RWPE1 (cell line): Measurements from ENCODE around the gene RBCK1.

ENCODE experiments used
- CTCF ChIA-PET: fragments of 350-600 bp; sonication (Branson Sonifier 250); formaldehyde crosslinking; extraction: SDS; loops from one replicate; lab custom pipeline; 2021; lab: Yijun Ruan, JAX
- POLR2A ChIA-PET: fragments of 400-600 bp; formaldehyde crosslinking; extraction: SDS; loops from one replicate; lab custom pipeline; 2020; ENCODE audit warnings: antibody characterized with exemption; ENCODE audit not compliant: low non-redundant PET; lab: Yijun Ruan, JAX
- DNase-seq: peaks from one replicate; pipeline ENCODE4 v3.0.0; 2012; ENCODE audit warnings: low spot score
- H3K27ac ChIP-seq: fragments of 450-650 bp; 2 replicates; pipeline ENCODE4 v1.5.1; 2017
- TF ChIP-seq, protein P1 (sequence below): fragments of 450-650 bp; conservative IDR thresholded peaks from 2 replicates; pipeline ENCODE4 v1.5.1; 2017; ENCODE audit warnings: low read depth, mild to moderate bottlenecking

Gene RBCK1

DNA sequence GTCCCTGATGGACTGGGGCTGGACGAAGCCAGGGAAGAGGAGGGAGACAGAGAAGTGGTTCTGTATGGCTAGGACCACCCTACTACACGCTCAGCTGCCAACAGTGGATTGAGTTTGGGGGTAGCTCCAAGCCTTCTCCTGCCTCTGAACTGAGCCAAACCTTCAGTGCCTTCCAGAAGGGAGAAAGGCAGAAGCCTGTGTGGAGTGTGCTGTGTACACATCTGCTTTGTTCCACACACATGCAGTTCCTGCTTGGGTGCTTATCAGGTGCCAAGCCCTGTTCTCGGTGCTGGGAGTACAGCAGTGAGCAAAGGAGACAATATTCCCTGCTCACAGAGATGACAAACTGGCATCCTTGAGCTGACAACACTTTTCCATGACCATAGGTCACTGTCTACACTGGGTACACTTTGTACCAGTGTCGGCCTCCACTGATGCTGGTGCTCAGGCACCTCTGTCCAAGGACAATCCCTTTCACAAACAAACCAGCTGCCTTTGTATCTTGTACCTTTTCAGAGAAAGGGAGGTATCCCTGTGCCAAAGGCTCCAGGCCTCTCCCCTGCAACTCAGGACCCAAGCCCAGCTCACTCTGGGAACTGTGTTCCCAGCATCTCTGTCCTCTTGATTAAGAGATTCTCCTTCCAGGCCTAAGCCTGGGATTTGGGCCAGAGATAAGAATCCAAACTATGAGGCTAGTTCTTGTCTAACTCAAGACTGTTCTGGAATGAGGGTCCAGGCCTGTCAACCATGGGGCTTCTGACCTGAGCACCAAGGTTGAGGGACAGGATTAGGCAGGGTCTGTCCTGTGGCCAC lies 11.3 kb upstream of the RBCK1 start:
- H3K27ac ChIP-seq: peak overlapping the region; percentile 81
- no peak for DNase-seq
- ChIA-PET CTCF (no interaction called here), POLR2A (interaction anchor here (1.0 kb wide), 1 partner anchor 33 kb away, joined by 4 read pairs; no protein-coding TSS in a partner anchor)
- TF ChIP-seq, protein P1, sequence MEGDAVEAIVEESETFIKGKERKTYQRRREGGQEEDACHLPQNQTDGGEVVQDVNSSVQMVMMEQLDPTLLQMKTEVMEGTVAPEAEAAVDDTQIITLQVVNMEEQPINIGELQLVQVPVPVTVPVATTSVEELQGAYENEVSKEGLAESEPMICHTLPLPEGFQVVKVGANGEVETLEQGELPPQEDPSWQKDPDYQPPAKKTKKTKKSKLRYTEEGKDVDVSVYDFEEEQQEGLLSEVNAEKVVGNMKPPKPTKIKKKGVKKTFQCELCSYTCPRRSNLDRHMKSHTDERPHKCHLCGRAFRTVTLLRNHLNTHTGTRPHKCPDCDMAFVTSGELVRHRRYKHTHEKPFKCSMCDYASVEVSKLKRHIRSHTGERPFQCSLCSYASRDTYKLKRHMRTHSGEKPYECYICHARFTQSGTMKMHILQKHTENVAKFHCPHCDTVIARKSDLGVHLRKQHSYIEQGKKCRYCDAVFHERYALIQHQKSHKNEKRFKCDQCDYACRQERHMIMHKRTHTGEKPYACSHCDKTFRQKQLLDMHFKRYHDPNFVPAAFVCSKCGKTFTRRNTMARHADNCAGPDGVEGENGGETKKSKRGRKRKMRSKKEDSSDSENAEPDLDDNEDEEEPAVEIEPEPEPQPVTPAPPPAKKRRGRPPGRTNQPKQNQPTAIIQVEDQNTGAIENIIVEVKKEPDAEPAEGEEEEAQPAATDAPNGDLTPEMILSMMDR: no peak

DNA sequence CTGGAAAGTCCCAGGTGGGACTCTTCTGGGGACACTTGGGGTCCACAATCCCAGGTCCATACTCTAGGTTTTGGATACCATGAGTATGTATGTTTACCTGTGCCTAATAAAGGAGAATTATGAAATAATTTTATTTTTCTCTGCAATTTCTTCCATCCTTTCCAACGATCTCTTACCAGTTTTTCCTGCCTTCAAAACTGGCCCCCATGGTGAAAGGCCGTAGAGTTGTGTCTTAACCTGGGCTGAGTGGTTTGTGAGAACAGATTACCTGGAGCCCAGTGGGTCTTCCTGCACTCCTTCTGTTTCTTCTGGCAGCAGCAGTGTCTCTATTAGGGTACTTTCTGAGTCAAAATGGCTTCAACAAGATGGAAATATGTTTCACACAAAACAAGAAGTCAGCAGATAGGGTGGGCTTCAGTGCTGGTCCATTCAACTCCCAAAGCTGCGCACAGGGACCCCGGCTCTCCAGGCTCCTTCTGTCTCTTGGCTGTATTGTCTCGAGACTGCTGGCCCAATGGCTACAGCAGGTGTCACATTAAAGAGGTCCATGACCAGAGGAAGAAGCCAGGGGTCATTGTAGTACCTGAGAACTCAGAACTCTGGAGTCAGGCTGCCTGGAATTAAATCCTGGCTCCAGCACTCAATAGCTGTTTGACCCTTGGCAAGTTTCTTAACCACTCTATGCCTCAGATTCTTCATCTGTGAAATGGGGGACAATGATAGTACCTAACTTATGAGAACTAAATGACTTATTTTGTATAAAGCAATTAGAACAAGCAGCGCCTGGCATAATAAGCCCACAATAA lies 10.5 kb upstream of the RBCK1 start:
- no peak for DNase-seq
- ChIA-PET POLR2A (interaction anchor here (1.0 to 1.2 kb wide), 2 partner anchors 34 to 35 kb away, joined by 3 to 4 read pairs; no protein-coding TSS in a partner anchor), CTCF (no interaction called here)
- H3K27ac ChIP-seq: peak overlapping the region; percentile 81
- TF ChIP-seq, protein P1: no peak

DNA sequence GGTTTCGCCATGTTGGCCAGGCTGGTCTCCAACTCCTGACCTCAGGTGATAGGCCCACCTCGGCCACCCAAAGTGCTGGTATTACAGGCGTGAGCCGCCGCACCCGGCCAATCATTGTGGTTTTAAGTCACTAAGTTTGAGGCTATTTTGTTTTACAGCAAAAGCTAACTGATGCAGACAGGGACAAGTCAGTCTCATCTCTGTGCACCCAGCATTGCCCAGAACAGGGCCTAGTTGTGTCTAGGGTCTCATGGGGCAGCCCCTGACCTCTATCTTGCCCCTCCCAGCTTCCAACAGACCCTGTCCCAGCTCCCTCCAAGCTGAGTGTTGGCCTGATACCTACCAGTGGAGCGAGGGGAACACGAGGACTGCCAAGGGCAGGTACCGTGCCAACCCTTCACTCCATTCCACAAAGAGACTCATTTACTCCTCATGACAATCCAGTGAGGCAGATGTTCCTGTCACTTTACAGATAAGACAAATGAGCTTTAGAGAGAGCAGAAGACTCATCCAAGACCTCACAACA lies 8.9 kb upstream of the RBCK1 start:
- ChIA-PET CTCF (no interaction called here), POLR2A (interaction anchor here (0.8 to 1.4 kb wide), 3 partner anchors 8 to 37 kb away, joined by 3 read pairs; no protein-coding TSS in a partner anchor)
- TF ChIP-seq, protein P1: no peak

DNA sequence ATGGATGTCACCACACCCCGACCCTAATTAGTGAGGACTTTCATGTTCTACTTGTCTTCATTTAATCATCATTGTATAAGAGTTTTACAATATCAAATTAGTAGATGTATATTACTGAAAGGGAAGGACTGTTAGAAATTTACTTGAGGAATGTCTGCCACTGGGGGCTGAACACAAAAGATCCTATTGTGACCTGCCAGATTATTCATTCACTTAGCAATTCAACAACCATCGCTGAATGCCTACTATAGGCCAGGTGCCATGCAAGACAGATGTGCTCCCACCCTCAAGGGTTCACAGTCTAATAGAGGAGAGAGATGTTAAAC lies 8.0 kb upstream of the RBCK1 start:
- ChIA-PET CTCF (no interaction called here), POLR2A (interaction anchor here (0.9 to 1.4 kb wide), 3 partner anchors 18 to 37 kb away, joined by 3 read pairs; partner anchors contain the start of gene TRIB3)
- DNase-seq: no peak
- TF ChIP-seq, protein P1: no peak
- H3K27ac ChIP-seq: peak overlapping the region; percentile 81

More for the DNA sequence above, 8.9 kb upstream of the RBCK1 start:
- peak overlapping the region; percentile 81 for H3K27ac ChIP-seq
- no peak for DNase-seq

DNA sequence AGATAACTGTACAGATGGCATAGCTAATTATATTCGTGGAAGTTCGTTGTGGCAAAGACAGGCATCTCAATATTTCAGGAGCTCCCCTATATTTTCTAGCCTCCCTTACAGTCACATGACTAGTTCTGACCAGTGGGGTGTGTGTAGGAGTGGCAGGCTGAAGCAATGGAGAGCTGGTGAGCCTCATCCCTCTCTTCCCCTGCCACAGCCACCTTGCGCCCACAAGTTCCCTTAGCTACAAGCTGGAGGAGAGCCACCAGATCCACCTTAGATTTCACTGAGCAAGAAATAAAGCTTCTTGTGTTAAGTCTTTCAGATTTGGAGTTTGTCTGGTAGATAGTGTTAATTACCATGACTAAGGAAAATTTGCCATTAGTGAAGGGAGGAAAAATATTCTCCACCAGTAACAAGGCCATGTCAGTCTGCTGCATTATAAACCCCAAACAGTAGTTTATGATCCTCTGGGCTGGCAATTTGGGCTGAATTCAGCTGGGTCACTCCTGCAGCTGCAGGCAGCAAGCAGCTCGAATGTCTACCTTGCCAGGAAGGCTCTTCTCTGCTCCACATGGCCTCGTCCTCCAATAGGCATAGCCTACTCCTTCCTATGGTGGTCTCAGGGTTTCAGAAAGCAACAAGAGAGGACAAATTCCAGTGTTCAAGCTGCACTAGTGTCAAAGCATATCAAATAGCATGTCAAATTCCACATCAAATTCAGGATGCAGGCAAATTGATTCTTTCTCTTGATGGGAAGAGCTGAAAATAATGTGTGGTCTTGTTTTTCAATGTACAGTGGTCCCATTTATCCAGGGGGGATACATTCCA lies 7.4 kb upstream of the RBCK1 start:
- TF ChIP-seq, protein P1: no peak
- H3K27ac ChIP-seq: peak overlapping the region; percentile 81
- POLR2A ChIA-PET: interaction anchor here (0.6 to 1.0 kb wide), 4 partner anchors 20 to 47 kb away, joined by 3 to 6 read pairs (median 4); partner anchors contain the start of gene TRIB3
- peak; percentile 31 for DNase-seq
- CTCF ChIA-PET: interaction anchor here (0.6 kb wide), 1 partner anchor 28 kb away, joined by 3 read pairs; no protein-coding TSS in a partner anchor
